ENCODE measurements around the gene UBE3C. TPM values are rescaled to one million over a fixed set of nuclear protein-coding genes. Genes with fewer than 3 reads are reported as not detected.

Gene UBE3C
- total RNA-seq, 1 experiment from 2014 or later, result 73.1 TPM

GRCh38 chr7:157291404-157292080, 152.8 kb downstream of the UBE3C start:
- DNase-seq (ENCODE audit: low read depth), result no peak

GRCh38 chr7:157292258-157292657, 153.5 kb downstream of the UBE3C start:
- no peak for DNase-seq (ENCODE audit: low read depth)

DNA sequence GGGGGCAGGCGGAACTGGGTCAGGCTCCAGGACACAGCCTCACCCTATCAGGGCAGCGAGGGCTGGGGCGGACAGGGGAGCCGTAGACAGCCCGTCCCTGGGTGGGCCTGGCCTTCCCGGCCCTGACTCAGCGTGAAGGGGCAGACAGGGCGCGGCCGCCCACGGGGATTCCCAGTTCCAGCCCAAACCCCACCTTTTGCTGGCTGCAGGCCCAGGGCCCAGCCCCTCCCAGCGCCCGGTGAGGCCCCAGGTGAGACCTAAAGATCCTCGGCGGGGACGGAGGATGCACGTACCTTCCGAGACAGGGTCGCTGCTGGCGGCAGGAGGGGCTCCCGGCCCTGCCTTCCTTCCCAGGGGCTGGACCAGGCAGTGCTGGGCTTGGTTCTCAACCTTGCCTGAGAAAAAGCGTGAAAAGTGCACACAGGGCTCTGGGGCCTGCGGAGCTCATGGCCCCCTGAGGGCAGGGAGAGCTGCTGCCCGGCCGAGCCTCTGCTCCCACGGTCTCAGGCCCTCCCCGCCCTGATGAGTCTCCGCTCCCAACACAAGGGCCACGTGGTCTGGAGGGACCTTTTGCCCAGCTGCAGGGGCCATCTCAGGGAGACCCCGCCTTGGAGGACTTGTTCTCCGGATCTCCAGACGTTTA, 154.2 kb downstream of the UBE3C start:
- no peak for DNase-seq (ENCODE audit: low read depth)

DNA sequence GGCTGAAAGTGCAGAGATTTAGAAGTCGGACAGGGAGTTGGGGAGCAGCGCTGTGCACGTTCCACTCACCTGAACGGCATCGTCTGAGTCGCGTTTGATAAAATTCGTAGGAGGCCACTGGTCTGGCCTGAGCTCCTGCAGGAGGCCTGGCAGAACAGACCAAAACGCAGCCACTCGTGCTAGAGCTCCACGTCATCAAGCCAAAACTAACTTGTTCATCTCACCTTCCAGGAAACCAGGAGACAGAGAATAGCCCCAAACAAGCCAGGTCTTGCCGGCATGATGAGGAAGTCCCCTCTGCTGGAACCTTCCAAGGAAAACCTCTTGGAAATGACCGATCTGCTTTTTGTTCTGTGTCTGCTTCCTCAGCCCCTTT, 154.7 kb downstream of the UBE3C start:
- DNase-seq (ENCODE audit: low read depth), result no peak

DNA sequence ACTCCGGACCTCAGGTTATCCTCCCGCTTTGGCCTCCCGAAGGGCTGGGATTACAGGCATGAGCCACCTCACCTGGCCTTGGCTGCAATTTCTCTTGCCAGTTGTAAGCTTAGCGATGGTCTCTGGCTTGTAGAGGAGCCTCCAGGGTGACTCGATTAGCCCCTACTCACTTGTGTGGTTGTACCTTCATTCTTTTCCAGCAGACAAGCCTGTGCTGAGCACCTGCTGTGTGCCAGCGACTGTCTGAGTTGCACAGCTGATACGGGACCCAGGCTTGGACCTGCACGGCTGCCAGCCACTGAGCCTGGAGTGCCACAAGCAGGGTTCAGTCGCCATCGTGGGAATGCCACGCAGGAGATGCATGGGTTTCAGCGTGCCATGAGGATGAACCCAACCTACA, 156.0 kb downstream of the UBE3C start:
- DNase-seq (ENCODE audit: low read depth), result no peak

DNA sequence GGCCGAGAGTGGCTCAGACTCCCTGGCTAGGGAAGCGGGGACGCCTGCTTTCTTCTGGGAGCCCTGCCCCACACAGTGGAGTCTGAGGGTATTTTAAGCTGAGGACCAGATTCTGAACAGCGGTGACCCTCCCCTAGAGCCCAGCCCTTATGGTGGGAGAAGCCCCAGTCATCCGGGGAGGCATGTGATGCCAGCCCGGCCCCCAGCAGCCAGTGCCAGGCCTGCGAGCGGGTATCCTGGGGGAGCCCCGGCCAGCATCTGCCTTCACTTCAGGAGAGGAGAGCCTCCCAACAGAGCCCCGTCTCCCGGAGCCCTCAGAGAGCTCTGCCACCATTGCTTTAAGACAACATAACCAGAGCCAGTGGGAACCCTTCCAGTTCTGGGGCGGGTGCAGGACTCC, 156.6 kb downstream of the UBE3C start:
- no peak for DNase-seq (ENCODE audit: low read depth)

GRCh38 chr7:157297185-157297584, 158.5 kb downstream of the UBE3C start:
- no peak for DNase-seq (ENCODE audit: low read depth)

- DNase-seq (ENCODE audit: low read depth), result no peak
Measured at GRCh38 chr7:157299317-157299612, 160.5 kb downstream of the UBE3C start.

GRCh38 chr7:157299613-157300368, 161.1 kb downstream of the UBE3C start:
- DNase-seq (ENCODE audit: low read depth), result no peak

DNA sequence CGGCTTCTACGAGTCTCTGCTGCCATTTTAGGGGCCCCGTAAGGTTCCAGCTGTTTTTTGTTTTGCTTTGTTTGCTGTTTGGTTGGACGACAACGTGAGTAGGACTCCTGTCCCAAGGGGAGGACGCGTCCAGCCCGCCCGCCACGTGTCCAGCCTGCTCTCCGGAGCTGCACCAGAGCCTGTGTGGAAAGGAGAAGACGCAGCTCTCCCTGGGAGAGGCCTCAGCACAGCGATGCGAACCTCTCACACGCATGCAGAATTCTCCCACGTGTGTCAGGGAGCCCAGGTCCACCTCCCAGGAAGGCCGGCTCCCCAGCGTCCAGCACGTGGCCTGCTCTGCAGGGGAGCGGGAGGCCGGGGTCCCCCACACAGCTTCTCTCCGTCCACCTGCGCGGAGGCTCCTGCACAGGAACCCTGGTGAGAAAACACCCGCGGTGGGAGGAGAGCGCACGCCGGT, 161.7 kb downstream of the UBE3C start:
- DNase-seq (ENCODE audit: low read depth), result no peak

- no peak for DNase-seq (ENCODE audit: low read depth)
Measured at GRCh38 chr7:157301610-157302120, 162.9 kb downstream of the UBE3C start.

- DNase-seq (ENCODE audit: low read depth), result no peak
Measured at GRCh38 chr7:157306846-157307838, 168.4 kb downstream of the UBE3C start.

- DNase-seq (ENCODE audit: low read depth), result peak; percentile 93
Measured at GRCh38 chr7:157309988-157310668, 171.4 kb downstream of the UBE3C start.

DNA sequence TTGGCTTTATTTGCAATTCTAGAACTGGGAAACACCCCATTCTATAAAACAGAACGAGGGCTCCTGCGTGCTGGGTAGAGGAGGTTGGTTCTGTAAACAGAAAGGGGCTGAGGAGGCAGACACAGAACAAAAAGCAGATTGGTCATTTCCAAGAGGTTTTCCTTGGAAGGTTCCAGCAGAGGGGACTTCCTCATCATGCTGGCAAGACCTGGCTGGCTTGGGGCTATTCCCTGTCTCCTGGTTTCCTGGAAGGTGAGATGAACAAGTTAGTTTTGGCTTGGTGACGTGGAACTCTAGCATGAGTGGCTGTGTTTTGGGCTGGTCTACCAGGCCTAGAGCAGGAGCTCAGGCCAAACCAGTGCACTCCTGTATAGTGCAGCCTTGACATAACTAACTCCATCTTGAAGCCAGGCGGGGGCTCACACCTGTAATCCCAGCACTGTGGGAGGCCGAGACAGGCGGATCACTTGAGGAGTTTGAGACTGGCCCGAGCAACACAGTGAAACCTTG, 172.0 kb downstream of the UBE3C start:
- DNase-seq (ENCODE audit: low read depth), result peak; percentile 28

GRCh38 chr7:157312941-157313340, 174.2 kb downstream of the UBE3C start:
- no peak for DNase-seq (ENCODE audit: low read depth)

DNA sequence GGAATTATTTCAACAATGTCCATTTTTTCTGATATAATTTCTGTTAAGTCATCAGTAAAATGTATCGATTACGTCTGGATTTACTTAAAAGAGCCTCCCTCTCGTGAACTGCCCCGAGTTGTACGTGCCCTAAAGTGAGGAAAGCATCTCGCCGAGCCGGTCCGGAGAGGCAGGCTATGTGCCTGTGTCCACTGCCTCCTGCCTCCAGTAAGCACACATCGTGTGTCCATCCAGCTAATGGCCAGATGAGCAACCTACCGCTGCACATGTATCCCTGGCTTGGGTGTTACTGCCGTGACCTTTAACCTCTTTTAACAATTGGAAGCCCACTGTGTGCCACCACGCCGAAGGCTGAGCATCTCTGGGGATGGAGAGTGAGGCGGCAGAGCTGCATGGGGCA, 174.9 kb downstream of the UBE3C start:
- DNase-seq (ENCODE audit: low read depth), result no peak

- peak; percentile 58 for DNase-seq (ENCODE audit: low read depth)
Measured at GRCh38 chr7:157318015-157318706, 179.4 kb downstream of the UBE3C start.
